Mucosa of stomach (tissue), 1 donor: ENCODE results near the gene MOK.
"Not testable (repeated sequence)": the region's sequence is repeated elsewhere in the genome, so short reads cannot be mapped to it uniquely, and the experiment has no call there.

Experiments
- H3K27me3 ChIP-seq: one replicate; pipeline ENCODE4 v1.7.0; 2013; ENCODE audit warnings: mild to moderate bottlenecking, low read length; ENCODE audit not compliant: control insufficient read depth, insufficient read depth
- H3K36me3 ChIP-seq: one replicate; pipeline ENCODE4 v1.7.0; 2013; ENCODE audit warnings: low read length; ENCODE audit not compliant: control insufficient read depth, insufficient read depth
- H3K4me1 ChIP-seq: one replicate; pipeline ENCODE4 v1.7.0; 2013; ENCODE audit warnings: mild to moderate bottlenecking, low read length; ENCODE audit not compliant: control insufficient read depth, insufficient read depth
- H3K4me3 ChIP-seq: one replicate; pipeline ENCODE4 v1.7.0; 2013; ENCODE audit warnings: low read length
- H3K9ac ChIP-seq: one replicate; pipeline ENCODE4 v1.7.0; 2013; ENCODE audit warnings: mild to moderate bottlenecking, low read length, moderate library complexity
- H3K9me3 ChIP-seq: one replicate; pipeline ENCODE4 v1.7.0; 2013; ENCODE audit warnings: mild to moderate bottlenecking, low read length, moderate library complexity; ENCODE audit not compliant: control insufficient read depth
- donor health status: Pancreatic carcinoma.

Gene MOK

GRCh38 chr14:102338724-102339123 is 33.8 kb upstream of the MOK start:
- H3K36me3 ChIP-seq: no peaks in the 10 kb centered on the region
- no peaks in the 10 kb centered on the region for H3K27me3 ChIP-seq
- H3K4me1 ChIP-seq: no peaks in the 10 kb centered on the region

DNA sequence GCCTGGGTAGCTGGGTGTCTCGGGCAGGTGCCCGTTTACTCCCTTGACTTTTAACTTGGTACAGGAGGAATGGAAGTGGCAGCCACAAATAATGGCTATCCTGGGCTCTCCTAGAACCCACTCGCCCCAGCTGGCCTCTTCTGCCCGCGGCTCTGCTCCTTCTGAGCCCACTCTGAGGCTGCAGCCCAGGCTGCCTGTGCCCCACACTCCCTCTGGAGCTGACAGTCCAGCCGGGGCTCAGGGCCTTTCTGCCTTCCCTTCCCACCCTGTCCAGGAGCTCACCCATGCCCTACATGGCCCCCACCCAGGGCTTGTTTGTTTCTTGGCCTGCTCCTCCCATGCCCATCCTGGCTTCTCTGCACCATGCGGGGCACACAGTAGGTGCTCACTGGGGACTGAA is 30.2 kb upstream of the MOK start:
- H3K9me3 ChIP-seq: no peaks in the 10 kb centered on the region
- H3K4me3 ChIP-seq: no peak overlapping the region
- no peaks in the 10 kb centered on the region for H3K36me3 ChIP-seq
- no peaks in the 10 kb centered on the region for H3K4me1 ChIP-seq
- H3K27me3 ChIP-seq: no peaks in the 10 kb centered on the region
- H3K9ac ChIP-seq: no peak overlapping the region

More at GRCh38 chr14:102338724-102339123, 33.8 kb upstream of the MOK start:
- H3K9ac ChIP-seq: no peak overlapping the region
- H3K4me3 ChIP-seq: no peak overlapping the region
- H3K9me3 ChIP-seq: no peaks in the 10 kb centered on the region

GRCh38 chr14:102333795-102334705 is 29.1 kb upstream of the MOK start:
- H3K9me3 ChIP-seq: no peaks in the 10 kb centered on the region
- no peak overlapping the region for H3K4me3 ChIP-seq
- H3K9ac ChIP-seq: no peak overlapping the region
- no peaks in the 10 kb centered on the region for H3K4me1 ChIP-seq
- H3K36me3 ChIP-seq: no peaks in the 10 kb centered on the region
- no peaks in the 10 kb centered on the region for H3K27me3 ChIP-seq

- no peaks in the 10 kb centered on the region for H3K4me1 ChIP-seq
- H3K9me3 ChIP-seq: no peaks in the 10 kb centered on the region
- no peak overlapping the region for H3K4me3 ChIP-seq
- no peaks in the 10 kb centered on the region for H3K36me3 ChIP-seq
- H3K27me3 ChIP-seq: no peaks in the 10 kb centered on the region
- H3K9ac ChIP-seq: no peak overlapping the region
These were observed 28.4 kb upstream of the MOK start for GRCh38 chr14:102333390-102333789.

DNA sequence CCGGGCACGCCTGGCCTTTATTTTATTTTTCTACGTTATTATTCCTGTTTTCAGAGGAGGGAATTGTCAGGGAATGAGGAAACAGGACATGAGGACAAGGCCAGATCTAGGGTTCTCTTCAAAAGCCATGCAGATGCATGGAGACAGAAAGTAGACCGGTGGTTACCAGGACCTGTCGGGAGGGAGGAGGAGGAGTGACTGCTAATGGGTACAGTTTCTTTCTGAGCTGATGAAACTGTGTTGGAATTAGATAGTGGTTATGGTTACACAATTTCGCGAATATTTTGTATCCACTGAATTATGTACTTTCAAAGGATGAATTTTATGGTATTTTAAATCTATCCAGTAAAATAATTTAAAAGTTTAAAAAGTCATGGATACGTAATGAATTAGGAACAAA is 25.8 kb upstream of the MOK start:
- H3K9me3 ChIP-seq: no peaks in the 10 kb centered on the region
- no peak overlapping the region for H3K4me3 ChIP-seq
- H3K27me3 ChIP-seq: no peaks in the 10 kb centered on the region
- no peaks in the 10 kb centered on the region for H3K36me3 ChIP-seq
- H3K4me1 ChIP-seq: no peaks in the 10 kb centered on the region
- no peak overlapping the region for H3K9ac ChIP-seq

DNA sequence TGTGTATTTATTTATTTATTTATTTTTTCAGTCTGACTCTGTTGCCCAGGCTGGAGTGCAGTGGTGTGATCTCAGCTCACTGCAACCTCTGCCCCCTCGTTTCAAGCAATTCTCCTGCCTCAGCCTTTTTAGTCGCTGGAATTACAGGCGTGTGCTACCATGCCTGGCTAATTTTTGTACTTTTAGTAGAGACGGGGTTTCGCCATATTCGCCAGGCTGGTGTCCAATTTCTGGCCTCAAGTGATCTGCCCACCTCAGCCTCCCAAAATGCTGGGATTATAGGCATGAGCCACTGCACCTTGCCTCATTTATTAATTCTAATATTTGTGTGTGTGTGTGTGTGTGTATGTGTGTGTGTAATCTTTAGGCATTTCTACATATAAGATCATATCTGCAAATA is 24.4 kb upstream of the MOK start:
- H3K9ac ChIP-seq, H3K27me3 ChIP-seq, H3K4me3 ChIP-seq: not testable (repeated sequence)

GRCh38 chr14:102326583-102326982 is 21.6 kb upstream of the MOK start:
- Histone ChIP-seq H3K36me3 (no peaks in the 10 kb centered on the region), H3K27me3 (no peaks in the 10 kb centered on the region), H3K4me1 (no peaks in the 10 kb centered on the region), H3K4me3 (no peak overlapping the region), H3K9ac (no peak overlapping the region), H3K9me3 (no peaks in the 10 kb centered on the region)

More for the DNA sequence above, 24.4 kb upstream of the MOK start:
- H3K36me3 ChIP-seq, H3K4me1 ChIP-seq, H3K9me3 ChIP-seq: not testable (repeated sequence)

DNA sequence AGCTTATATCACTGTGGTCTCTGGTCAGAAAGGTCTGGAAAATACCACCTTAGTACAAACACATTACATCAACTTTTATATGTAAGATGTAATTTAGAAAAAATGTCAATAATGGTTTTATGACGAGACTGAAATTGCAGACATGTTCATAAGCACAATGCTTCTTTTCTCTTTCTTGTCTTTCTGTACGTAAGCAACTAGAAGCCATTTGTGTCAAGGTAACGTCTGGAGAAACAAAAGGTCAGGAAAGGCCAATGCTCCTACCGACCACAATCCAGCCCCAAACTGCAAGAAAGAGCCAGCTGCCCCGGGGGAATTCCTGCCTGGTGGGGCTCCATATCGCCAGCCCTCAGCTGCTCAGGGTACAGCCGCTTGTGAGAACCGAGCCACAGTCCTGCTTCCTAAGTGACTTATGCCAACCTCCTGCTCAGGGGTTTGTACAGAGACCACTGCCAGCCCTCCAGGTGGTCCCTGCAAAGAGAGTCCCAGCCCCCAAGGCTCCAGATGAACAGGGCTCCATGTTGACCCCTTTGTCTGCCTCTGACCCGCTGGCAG is 20.9 kb upstream of the MOK start:
- Histone ChIP-seq H3K9me3 (no peaks in the 10 kb centered on the region), H3K4me1 (no peaks in the 10 kb centered on the region), H3K4me3 (no peak overlapping the region)

DNA sequence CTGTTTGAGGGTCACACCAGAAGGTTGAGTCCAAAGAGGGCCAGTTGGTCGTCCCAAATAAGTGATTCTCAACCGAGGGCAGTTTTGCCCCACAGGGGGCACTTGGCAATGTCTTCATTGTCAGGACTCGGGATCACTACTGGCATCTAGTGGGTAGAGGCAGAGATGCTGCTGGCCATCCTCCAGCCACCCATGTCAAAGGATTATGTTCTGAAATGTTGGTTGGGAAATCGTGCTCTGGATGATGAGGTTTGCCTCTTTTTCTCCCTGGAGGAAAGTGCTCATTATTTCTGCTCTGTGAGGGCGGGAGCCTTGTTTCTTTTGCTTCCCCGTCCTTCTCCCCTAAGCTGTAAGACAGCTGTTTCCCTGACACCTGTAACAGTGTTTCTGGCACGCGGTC is 18.1 kb upstream of the MOK start:
- Histone ChIP-seq H3K36me3 (no peaks in the 10 kb centered on the region), H3K4me3 (no peak overlapping the region), H3K4me1 (peaks cover 15% of the 10 kb centered on the region), H3K27me3 (no peaks in the 10 kb centered on the region), H3K9me3 (no peaks in the 10 kb centered on the region), H3K9ac (no peak overlapping the region)

More for the DNA sequence above, 20.9 kb upstream of the MOK start:
- Histone ChIP-seq H3K9ac (no peak overlapping the region), H3K36me3 (no peaks in the 10 kb centered on the region), H3K27me3 (no peaks in the 10 kb centered on the region)

DNA sequence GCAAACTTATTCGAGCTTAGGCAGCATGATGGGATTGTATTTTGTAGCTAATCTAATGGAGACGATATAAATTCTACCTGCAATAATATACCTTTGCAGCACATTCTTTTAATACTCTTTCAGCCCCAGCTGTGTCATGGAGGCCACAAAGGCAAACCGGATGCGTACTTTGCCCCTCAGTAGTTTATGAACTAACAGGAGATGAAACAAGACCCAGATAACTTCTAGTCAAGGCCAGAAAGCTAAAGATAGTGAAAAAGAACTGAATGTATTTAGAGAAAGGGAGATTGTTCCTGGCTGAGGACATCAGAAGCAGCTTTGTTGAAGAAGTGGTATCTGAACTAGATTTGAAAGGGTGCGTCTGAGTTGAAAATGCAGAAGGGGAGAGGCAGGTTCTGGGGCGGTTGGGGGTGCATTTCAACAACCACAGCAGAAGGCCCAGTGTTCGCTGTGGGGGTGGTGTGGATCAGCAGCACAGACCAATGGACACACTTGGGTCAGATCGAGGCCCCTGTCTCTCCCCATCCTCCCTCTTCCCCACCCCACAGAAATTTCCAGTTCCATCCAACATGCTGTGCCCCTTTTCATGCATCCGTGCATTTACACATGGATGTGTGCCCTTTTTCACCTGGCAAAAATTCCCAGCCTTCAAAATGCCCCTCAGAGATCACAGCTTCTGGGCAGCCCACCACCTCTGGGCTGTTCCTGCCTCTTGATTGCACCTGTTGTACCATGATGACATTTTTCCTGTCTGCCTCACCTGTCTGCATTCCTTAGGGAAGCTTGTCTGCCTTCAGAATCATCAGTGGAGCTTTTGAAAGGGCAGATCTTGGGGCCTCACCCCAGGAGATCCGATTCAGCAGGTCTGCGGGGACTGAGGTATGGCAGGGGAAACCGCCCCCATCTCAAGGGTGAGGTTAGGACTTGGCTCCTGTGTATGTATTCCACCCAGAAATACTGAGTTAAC is 16.8 kb upstream of the MOK start:
- H3K4me3 ChIP-seq: no peak overlapping the region
- no peaks in the 10 kb centered on the region for H3K27me3 ChIP-seq
- no peak overlapping the region for H3K9ac ChIP-seq
- no peaks in the 10 kb centered on the region for H3K36me3 ChIP-seq
- H3K9me3 ChIP-seq: no peaks in the 10 kb centered on the region
- peaks cover 24% of the 10 kb centered on the region for H3K4me1 ChIP-seq

GRCh38 chr14:102320671-102321455 is 15.9 kb upstream of the MOK start:
- H3K9ac ChIP-seq: peak overlapping the region; percentile 97
- H3K4me3 ChIP-seq: no peak overlapping the region
- H3K36me3 ChIP-seq: no peaks in the 10 kb centered on the region

More at GRCh38 chr14:102320671-102321455, 15.9 kb upstream of the MOK start:
- H3K27me3 ChIP-seq: no peaks in the 10 kb centered on the region
- peaks cover 31% of the 10 kb centered on the region for H3K4me1 ChIP-seq
- no peaks in the 10 kb centered on the region for H3K9me3 ChIP-seq
